Loucy (cell line): ENCODE data around the gene COMMD10.

Experiments
- H2AFZ ChIP-seq: fragments of 200-600 bp; sonication (generic); 2 replicates; pipeline ENCODE4 v1.6.0; 2016; ENCODE audit warnings: antibody characterized with exemption, mild to moderate bottlenecking, low read length, moderate library complexity
- H3F3A ChIP-seq: fragments of 200-600 bp; 2 replicates; pipeline ENCODE4 v1.6.0; 2016; ENCODE audit warnings: antibody characterized with exemption, low read depth, mild to moderate bottlenecking
- H3K27me3 ChIP-seq: fragments of 200-600 bp; sonication (generic); 2 replicates; pipeline ENCODE4 v1.6.1; 2014; ENCODE audit warnings: low read length, mild to moderate bottlenecking; ENCODE audit not compliant: insufficient read depth, poor library complexity, severe bottlenecking
- H3K36me3 ChIP-seq: fragments of 200-600 bp; sonication (generic); 2 replicates; pipeline ENCODE4 v1.6.1; 2016; ENCODE audit warnings: low read length; ENCODE audit not compliant: insufficient read depth
- H3K4me1 ChIP-seq: fragments of 200-600 bp; sonication (generic); 2 replicates; pipeline ENCODE4 v1.5.1; 2014; ENCODE audit warnings: low read length, mild to moderate bottlenecking; ENCODE audit not compliant: insufficient read depth, poor library complexity, severe bottlenecking
- H3K4me2 ChIP-seq: fragments of 200-600 bp; sonication (generic); 2 replicates; pipeline ENCODE4 v1.6.0; 2014; ENCODE audit warnings: antibody characterized with exemption, low read length, low read depth, mild to moderate bottlenecking; ENCODE audit not compliant: poor library complexity, severe bottlenecking
- H3K4me3 ChIP-seq: fragments of 200-600 bp; sonication (generic); 2 replicates; pipeline ENCODE4 v1.5.1; 2014; ENCODE audit warnings: low read length, mild to moderate bottlenecking, mixed read lengths; ENCODE audit not compliant: poor library complexity, severe bottlenecking
- H3K79me2 ChIP-seq: fragments of 200-600 bp; sonication (generic); 2 replicates; pipeline ENCODE4 v1.6.1; 2014; ENCODE audit warnings: low read length; ENCODE audit not compliant: insufficient read depth
- H3K9ac ChIP-seq: fragments of 200-600 bp; sonication (generic); 2 replicates; pipeline ENCODE4 v1.6.0; 2014; ENCODE audit warnings: mild to moderate bottlenecking, low read depth, low read length, moderate library complexity; ENCODE audit not compliant: poor library complexity, severe bottlenecking
- H3K9me2 ChIP-seq: fragments of 200-600 bp; sonication (generic); replicated peaks from 2 replicates; pipeline ENCODE4 v1.6.1; 2016; ENCODE audit warnings: low read depth, low read length, mixed read lengths
- H3K9me3 ChIP-seq: fragments of 200-600 bp; sonication (generic); 2 replicates; pipeline ENCODE4 v1.6.1; 2014; ENCODE audit warnings: mild to moderate bottlenecking, antibody characterized with exemption, low read length, low read depth; ENCODE audit not compliant: insufficient read depth
- H4K20me1 ChIP-seq: fragments of 200-600 bp; sonication (generic); 2 replicates; pipeline ENCODE4 v1.6.0; 2014; ENCODE audit warnings: antibody characterized with exemption, low read length, mild to moderate bottlenecking; ENCODE audit not compliant: insufficient read depth, poor library complexity, severe bottlenecking
- CTCF ChIP-seq: fragments of 200-600 bp; sonication (generic); conservative IDR thresholded peaks from 2 replicates; pipeline ENCODE4 v1.5.1; 2014; ENCODE audit warnings: mild to moderate bottlenecking, antibody characterized with exemption, low read length
- EZH2phosphoT487 ChIP-seq: fragments of 200-600 bp; IDR thresholded peaks from 2 replicates; pipeline ENCODE4 v1.6.1; 2018; ENCODE audit warnings: antibody characterized with exemption, mild to moderate bottlenecking, moderate library complexity, borderline replicate concordance

COMMD10 gene

DNA sequence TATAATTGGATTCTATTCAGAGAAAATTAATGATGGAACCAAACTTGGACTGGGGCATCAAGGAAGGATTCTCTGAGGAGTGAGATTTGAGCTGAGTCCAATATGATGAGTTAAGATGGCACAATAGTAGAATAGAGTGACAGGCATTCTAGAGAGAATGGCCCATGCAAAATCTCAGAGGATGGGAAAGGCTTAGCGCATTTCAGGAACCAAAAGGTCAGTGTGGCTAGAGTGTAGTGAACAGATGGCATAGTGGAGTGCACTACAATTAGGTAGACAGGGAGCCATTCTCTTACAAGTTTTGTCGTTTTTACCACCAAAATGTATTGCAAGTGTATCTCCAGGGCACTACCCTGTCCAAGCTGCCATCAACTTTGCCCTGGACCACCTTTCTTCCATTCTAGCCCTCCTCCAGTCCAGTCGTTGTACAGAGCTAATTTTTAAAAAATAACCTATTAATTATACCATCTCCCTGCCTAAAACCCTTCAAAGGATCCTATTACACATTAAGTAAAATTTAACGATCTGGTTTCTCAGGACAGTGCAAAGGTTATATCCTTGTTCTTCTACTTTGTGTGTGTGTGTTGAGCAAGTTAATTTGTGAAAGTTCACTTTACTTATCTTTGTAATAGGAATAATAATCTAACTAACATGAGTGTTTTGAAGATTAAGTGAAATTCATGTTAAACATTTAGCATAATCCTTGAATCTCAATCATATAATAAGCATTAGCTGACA is 211.7 kb downstream of the COMMD10 start:
- Histone ChIP-seq H4K20me1 (no peaks in the 10 kb centered on the region), H3K27me3 (no peaks in the 10 kb centered on the region), H3K9me3 (no peaks in the 10 kb centered on the region; the same call in 1 of the 2 replicates), H3K36me3 (peaks cover 13% of the 10 kb centered on the region; the same call in 1 of the 2 replicates), H3K4me2 (no peak overlapping the region), H2AFZ (no peak overlapping the region), H3K9me2 (no peaks in the 10 kb centered on the region), H3K4me3 (no peak overlapping the region), H3K79me2 (no peaks in the 10 kb centered on the region), H3K9ac (no peak overlapping the region), H3K4me1 (no peaks in the 10 kb centered on the region), H3F3A (no peaks in the 10 kb centered on the region)
- TF ChIP-seq EZH2phosphoT487: no peak
- TF ChIP-seq CTCF: no peak

DNA sequence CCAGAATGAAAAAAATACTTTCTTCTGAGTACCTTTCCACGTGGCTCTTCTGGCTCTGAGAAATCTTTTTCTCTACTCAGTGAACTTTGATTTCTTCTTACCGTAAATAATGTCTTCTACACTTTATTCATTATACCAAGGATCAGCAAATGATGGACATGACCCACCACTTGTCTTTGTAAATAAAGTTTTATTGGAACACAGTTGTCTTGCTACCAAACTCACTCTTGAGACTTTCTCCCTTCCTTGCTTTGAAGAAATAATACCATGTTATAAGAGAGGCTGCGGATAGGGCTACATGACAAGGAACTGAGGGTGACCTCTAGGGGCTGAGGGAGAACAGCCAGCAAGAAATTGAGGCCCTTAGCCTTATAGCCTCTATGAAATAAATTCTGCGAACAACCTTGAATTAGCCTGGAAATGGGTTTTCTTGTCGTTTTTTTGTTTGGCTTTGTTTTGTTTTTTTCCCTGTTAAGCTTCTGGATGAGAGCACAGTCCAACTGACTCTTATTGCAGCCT is 212.5 kb downstream of the COMMD10 start:
- Histone ChIP-seq H2AFZ (no peak overlapping the region), H3K27me3 (no peaks in the 10 kb centered on the region), H3K9me2 (no peaks in the 10 kb centered on the region), H3K4me2 (no peak overlapping the region), H3K79me2 (no peaks in the 10 kb centered on the region), H3K4me1 (no peaks in the 10 kb centered on the region), H3K9ac (no peak overlapping the region), H3K9me3 (no peaks in the 10 kb centered on the region; the same call in 1 of the 2 replicates), H3K4me3 (no peak overlapping the region), H3K36me3 (peaks cover 13% of the 10 kb centered on the region; the same call in 1 of the 2 replicates), H4K20me1 (no peaks in the 10 kb centered on the region), H3F3A (no peaks in the 10 kb centered on the region)
- TF ChIP-seq CTCF (no peak), EZH2phosphoT487 (no peak)

DNA sequence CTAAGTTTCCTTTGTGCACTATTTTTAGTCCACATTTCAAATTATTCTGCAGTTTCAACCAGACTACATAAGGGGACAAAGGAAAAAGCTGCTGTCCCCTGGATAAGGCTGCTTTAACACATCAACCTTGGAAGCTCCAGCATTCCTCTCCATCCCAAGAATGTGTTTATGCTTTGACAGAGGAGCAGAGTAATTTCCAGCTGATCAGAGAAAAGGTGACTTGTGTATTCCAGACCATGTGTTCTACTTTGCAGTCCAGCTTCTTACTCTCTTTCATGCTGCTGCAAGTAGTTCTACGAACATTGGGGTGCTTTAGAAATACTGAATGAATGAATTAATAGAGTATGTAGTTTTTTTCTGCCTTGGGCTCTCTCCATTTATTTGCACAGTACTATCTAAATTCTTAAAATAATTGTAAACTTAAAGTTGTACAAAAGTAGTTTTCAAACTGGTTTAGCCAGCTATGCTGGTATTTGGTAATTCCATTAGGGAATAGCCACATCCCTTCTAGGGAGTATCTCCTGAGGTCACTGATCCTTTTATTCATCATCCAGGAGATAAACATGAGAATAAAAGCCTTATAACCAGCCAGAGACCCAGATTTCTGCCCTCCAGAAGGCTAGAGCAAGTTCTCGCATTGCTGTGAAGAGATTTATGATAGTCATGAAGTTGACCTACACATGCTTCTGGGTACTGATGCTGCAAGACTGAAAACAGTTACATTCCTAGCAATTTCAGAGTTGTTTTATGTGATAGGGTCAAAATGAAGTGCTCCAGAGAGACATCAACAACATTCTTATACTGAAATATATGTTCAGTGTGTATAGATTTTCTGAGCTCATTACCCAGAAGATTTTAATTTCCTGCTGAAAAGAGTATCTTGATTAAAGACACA is 215.2 kb downstream of the COMMD10 start:
- H3K9me3 ChIP-seq: no peaks in the 10 kb centered on the region; the same call in 1 of the 2 replicates
- no peaks in the 10 kb centered on the region for H3K4me1 ChIP-seq
- H3K4me3 ChIP-seq: no peak overlapping the region
- no peaks in the 10 kb centered on the region for H3K79me2 ChIP-seq
- no peak overlapping the region for H3K4me2 ChIP-seq
- no peak overlapping the region for H3K9ac ChIP-seq
- no peak overlapping the region for H2AFZ ChIP-seq
- TF ChIP-seq EZH2phosphoT487 (no peak), CTCF (no peak)
- H3K36me3 ChIP-seq: peaks cover 13% of the 10 kb centered on the region; the same call in 1 of the 2 replicates
- H3K27me3 ChIP-seq: no peaks in the 10 kb centered on the region
- H3K9me2 ChIP-seq: no peaks in the 10 kb centered on the region
- H3F3A ChIP-seq: no peaks in the 10 kb centered on the region
- H4K20me1 ChIP-seq: no peaks in the 10 kb centered on the region
